HepG2 (cell line): ENCODE data around the gene WDR53. TPM values are rescaled to one million over a fixed set of nuclear protein-coding genes. Genes with fewer than 3 reads are reported as not detected.

ENCODE experiments used
- ATAC-seq: fragments of 200-7000 bp; cut with Tn5 transposase; 3 replicates; pipeline ENCODE4 v1.9.1; 2020; ENCODE audit warnings: mild to moderate bottlenecking, moderate library complexity
- BruUV-seq: library from RNA; stranded (reverse); fragments of 400-500 nt; replicated peaks from 2 replicates; lab custom pipeline; 2021; lab: Mats Ljungman, UMichigan
- CTCF ChIA-PET: fragments of 300-600 bp; formaldehyde crosslinking; extraction: SDS; loops from one replicate; lab custom pipeline; 2021; ENCODE audit warnings: low total read pairs, inconsistent platforms, low intra/inter-chr PET ratio; lab: Yijun Ruan, JAX
- POLR2A ChIA-PET: fragments of 350-600 bp; sonication (Branson Sonifier 250); formaldehyde crosslinking; loops from one replicate; lab custom pipeline; 2020; ENCODE audit warnings: antibody characterized with exemption, inconsistent platforms; lab: Yijun Ruan, JAX
- DNase-seq: peaks from one replicate; pipeline ENCODE4 v3.0.0-alpha.2; 2015; ENCODE audit warnings: low spot score
- FAIRE-seq: peaks from 3 replicates; lab custom pipeline; 2011; peaks lifted over from hg19 to GRCh38; lab: Jason Lieb, UNC
- H2AFZ ChIP-seq: one replicate; pipeline ENCODE4 v1.6.1; 2011; ENCODE audit warnings: low read length, inconsistent platforms
- H3K27ac ChIP-seq: fragments of 300-600 bp; 3 replicates; pipeline ENCODE4 v1.8.0; 2011; ENCODE audit warnings: mixed run types, mild to moderate bottlenecking, mixed read lengths, low read length, inconsistent platforms; ENCODE audit not compliant: insufficient read depth; ENCODE audit errors: extremely low read length
- H3K27me3 ChIP-seq, 2 experiments: fragments of 200-600 bp in 1 of 2; 2 replicates in 1 of 2; 3 replicates in 1 of 2; pipeline versions ENCODE4 v1.6.0 to v1.8.0; 2011; ENCODE audit warnings: low read length in 2 of 2, mild to moderate bottlenecking in 2 of 2, moderate library complexity in 2 of 2, inconsistent platforms in 1 of 2; ENCODE audit not compliant: insufficient read depth in 2 of 2, control insufficient read depth in 1 of 2
- H3K36me3 ChIP-seq, 2 experiments: fragments of 200-600 bp in 1 of 2; replicated peaks in 1 of 2; 2 replicates in 1 of 2; 3 replicates in 1 of 2; pipeline versions ENCODE4 v1.5.1 to v1.8.0; 2011; ENCODE audit warnings: low read length in 2 of 2, inconsistent platforms in 1 of 2; ENCODE audit not compliant: insufficient read depth in 2 of 2, control insufficient read depth in 1 of 2
- H3K4me1 ChIP-seq: 2 replicates; pipeline ENCODE4 v1.5.1; 2012; ENCODE audit warnings: low read length, inconsistent platforms; ENCODE audit not compliant: insufficient read depth
- H3K4me2 ChIP-seq: 2 replicates; pipeline ENCODE4 v1.6.0; 2011; ENCODE audit warnings: low read depth, low read length, inconsistent platforms
- H3K4me3 ChIP-seq, 3 experiments: fragments of 200-600 bp in 1 of 3; sonication (generic), shearing (Covaris generic) in 1 of 3; replicated peaks in 1 of 3; 2 replicates each; pipeline ENCODE4 v1.5.1; 2011 to 2016; ENCODE audit warnings: low read length in 3 of 3, inconsistent platforms in 2 of 3, low read depth in 2 of 3, mild to moderate bottlenecking in 2 of 3, control low read depth in 1 of 3, mixed read lengths in 1 of 3; ENCODE audit not compliant: insufficient read depth in 1 of 3
- H3K79me2 ChIP-seq: one replicate; pipeline ENCODE4 v1.6.1; 2011; ENCODE audit warnings: low read length, inconsistent platforms; ENCODE audit not compliant: insufficient read depth
- H3K9ac ChIP-seq: 2 replicates; pipeline ENCODE4 v1.6.0; 2011; ENCODE audit warnings: mild to moderate bottlenecking, low read depth, low read length, inconsistent platforms; ENCODE audit not compliant: insufficient read depth
- H3K9me3 ChIP-seq: 2 replicates; pipeline ENCODE4 v1.5.1; 2012; ENCODE audit warnings: mild to moderate bottlenecking, low read length
- H4K20me1 ChIP-seq: 2 replicates; pipeline ENCODE4 v1.6.0; 2011; ENCODE audit warnings: inconsistent platforms, mild to moderate bottlenecking, low read length, moderate library complexity; ENCODE audit not compliant: insufficient read depth
- ATRX ChIP-seq: sonication (generic); formaldehyde crosslinking; IDR thresholded peaks from 2 replicates; pipeline ENCODE4 v1.4.0; 2020; ENCODE audit warnings: missing genetic modification reagents, borderline replicate concordance
- GPN1 ChIP-seq: sonication (generic); formaldehyde crosslinking; IDR thresholded peaks from 2 replicates; pipeline ENCODE4 v1.5.1; 2020; ENCODE audit warnings: missing genetic modification reagents, borderline replicate concordance
- KDM5B ChIP-seq: sonication (generic); formaldehyde crosslinking; IDR thresholded peaks from 2 replicates; pipeline ENCODE4 v1.4.0; 2020; ENCODE audit warnings: missing genetic modification reagents, mild to moderate bottlenecking, borderline replicate concordance
- MLLT10 ChIP-seq: sonication (generic); formaldehyde crosslinking; IDR thresholded peaks from 2 replicates; pipeline ENCODE4 v1.4.0; 2020; ENCODE audit warnings: missing genetic modification reagents
- NFE2L2 ChIP-seq: fragments of 150-350 bp; IDR thresholded peaks from 2 replicates; pipeline ENCODE4 v1.6.1; 2014; ENCODE audit warnings: low read length
- SNAPC4 ChIP-seq: sonication (generic); formaldehyde crosslinking; IDR thresholded peaks from 2 replicates; pipeline ENCODE4 v1.4.0; 2020; ENCODE audit warnings: mild to moderate bottlenecking, missing genetic modification reagents
- TOPORS ChIP-seq: sonication (generic); formaldehyde crosslinking; IDR thresholded peaks from 2 replicates; pipeline ENCODE4 v1.8.0; 2023; ENCODE audit warnings: mild to moderate bottlenecking, missing genetic modification reagents
- ZFP62 ChIP-seq: sonication (generic); formaldehyde crosslinking; IDR thresholded peaks from 2 replicates; pipeline ENCODE4 v1.4.0; 2020; ENCODE audit warnings: missing genetic modification reagents
- ZNF329 ChIP-seq: sonication (generic); formaldehyde crosslinking; IDR thresholded peaks from 2 replicates; pipeline ENCODE4 v1.9.0; 2021; ENCODE audit warnings: low read depth, mild to moderate bottlenecking, missing genetic modification reagents
- ZNF33B ChIP-seq: sonication (generic); formaldehyde crosslinking; IDR thresholded peaks from 2 replicates; pipeline ENCODE4 v1.5.1; 2020; ENCODE audit warnings: mild to moderate bottlenecking, missing genetic modification reagents
- ZNF546 ChIP-seq: sonication (generic); formaldehyde crosslinking; conservative IDR thresholded peaks from 2 replicates; pipeline ENCODE4 v1.8.1; 2023; ENCODE audit warnings: mild to moderate bottlenecking, missing genetic modification reagents
- ZNF552 ChIP-seq: sonication (generic); formaldehyde crosslinking; IDR thresholded peaks from 2 replicates; pipeline ENCODE4 v1.9.0; 2022; ENCODE audit warnings: missing genetic modification reagents, mild to moderate bottlenecking, borderline replicate concordance
- ZNF800 ChIP-seq: sonication (generic); formaldehyde crosslinking; IDR thresholded peaks from 2 replicates; pipeline ENCODE4 v1.4.0; 2020; ENCODE audit warnings: missing genetic modification reagents
- WGBS: methylation state at CpG from one replicate; pipeline ENCODE4 v1.1.6; 2017; ENCODE audit warnings: low lambda C conversion rate; 5-methylcytosine and 5-hydroxymethylcytosine counted together
- in situ Hi-C: cut with HindIII; loops from 2 replicates; pipeline ENCODE4 v1.10.0; 2017; ENCODE audit warnings: low pct_unique_long_range_greater_than_20kb; ENCODE audit not compliant: extremely low pct_ligation_motif_present
- intact Hi-C: fragments of 100-400 bp; cut with micrococcal nuclease; formaldehyde crosslinking; loops from one replicate; pipeline ENCODE4 v1.10.0; 2022; ENCODE audit not compliant: unreplicated experiment
- polyA plus RNA-seq, 8 experiments: library from polyadenylated mRNA; depleted of rRNA in 3 of 8; stranded (reverse) in 7 of 8; unstranded in 1 of 8; fragments of >200 nt; fragmentation: Illumina TruSeq in 4 of 8; extraction: Trizol in 4 of 8; gene quantifications; 2 replicates each; pipeline versions ENCODE4 v1.2.1 to v1.2.3, GENCODE V29; 2011 to 2016; ENCODE audit warnings: low read depth in 4 of 8, missing spikeins in 1 of 8, mixed read lengths in 1 of 8; ENCODE audit not compliant: insufficient read depth in 1 of 8
- total RNA-seq, 5 experiments: library from RNA; depleted of rRNA; stranded (reverse); fragments of >200 nt; fragmentation: Illumina TruSeq; extraction: Trizol; gene quantifications; 2 replicates each; pipeline ENCODE4 v1.2.3, GENCODE V29; 2016; ENCODE audit warnings: low read depth in 1 of 5

The WDR53 gene
- total and polyA plus RNA-seq, 2 of the 13 experiments (the other 11 are each of a cell fraction or from before 2014, with no cell fraction given), result 3.5 to 7.7 TPM

GRCh38 chr3:196514350-196514716 lies 54.0 kb downstream of the WDR53 start:
- BruUV-seq, result no TSS peak
- no peaks in the 10 kb centered on the region for H3K36me3 ChIP-seq
- no peak overlapping the region for H3K4me3 ChIP-seq
- ChIA-PET CTCF (no interaction called here), POLR2A (no interaction called here)
- H3K4me1 ChIP-seq, result peaks cover 19% of the 10 kb centered on the region
- FAIRE-seq, result no peak
- H2AFZ ChIP-seq, result no peak overlapping the region
- no peaks in the 10 kb centered on the region for H3K79me2 ChIP-seq
- no peak overlapping the region for H3K9ac ChIP-seq
- no peaks in the 10 kb centered on the region for H4K20me1 ChIP-seq
- no peak overlapping the region for H3K4me2 ChIP-seq
- in situ Hi-C loops (loop anchor here (10.0 kb wide), 1 partner anchor 490 kb away; no protein-coding TSS in a partner anchor), intact Hi-C loops (no loop called here)
- no peak for DNase-seq
- H3K27me3 ChIP-seq, result peaks cover 0 to 7% of the 10 kb centered on the region in 2 experiments; a peak in 4 of 5 replicates
- no peak overlapping the region for H3K27ac ChIP-seq
- WGBS, result 90% methylated on average over 1 of the region's 1 CpG
- no peaks in the 10 kb centered on the region for H3K9me3 ChIP-seq
- ATAC-seq, result no peak
- TF ChIP-seq ZFP62 (CRISPR knock-in tag), result no peak
- TF ChIP-seq TOPORS (CRISPR knock-in tag), result no peak
- TF ChIP-seq ZNF329 (CRISPR knock-in tag), result no peak
- no peak for TF ChIP-seq SNAPC4 (CRISPR knock-in tag)
- TF ChIP-seq GPN1, result no peak
- TF ChIP-seq ZNF546 (CRISPR knock-in tag), result no peak
- TF ChIP-seq KDM5B, result no peak
- no peak for TF ChIP-seq MLLT10
- no peak for TF ChIP-seq ZNF800
- TF ChIP-seq ATRX (CRISPR knock-in tag), result no peak
- no peak for TF ChIP-seq ZNF33B (CRISPR knock-in tag)
- no peak for TF ChIP-seq ZNF552 (CRISPR knock-in tag)
- no peak for TF ChIP-seq NFE2L2
